SW 1271 (cell line): Measurements from ENCODE around the gene TRABD2B.

Source experiments
- DNase-seq, 2 experiments: peaks; one replicate each; lab custom pipeline; 2025; lab: John Stamatoyannopoulos, UW

The TRABD2B gene

GRCh38 chr1:48021792-48022191, 24.6 kb upstream of the TRABD2B start:
- no peak for DNase-seq

GRCh38 chr1:48019714-48020315, 22.6 kb upstream of the TRABD2B start:
- no peak for DNase-seq

GRCh38 chr1:48018799-48019198, 21.6 kb upstream of the TRABD2B start:
- no peak for DNase-seq

GRCh38 chr1:48017716-48018115, 20.5 kb upstream of the TRABD2B start:
- no peak for DNase-seq

GRCh38 chr1:48016515-48016914, 19.3 kb upstream of the TRABD2B start:
- no peak for DNase-seq

GRCh38 chr1:48013270-48013669, 16.1 kb upstream of the TRABD2B start:
- DNase-seq: no peak

- DNase-seq: no peak
Measured at GRCh38 chr1:48007047-48007446, 9.9 kb upstream of the TRABD2B start.

GRCh38 chr1:48006264-48006663, 9.1 kb upstream of the TRABD2B start:
- no peak for DNase-seq

- no peak for DNase-seq
Measured at GRCh38 chr1:48005253-48006117, 8.3 kb upstream of the TRABD2B start.

- no peak for DNase-seq
Measured at GRCh38 chr1:48003741-48004531, 6.8 kb upstream of the TRABD2B start.

GRCh38 chr1:48002142-48002541, 5.0 kb upstream of the TRABD2B start:
- no peak for DNase-seq

GRCh38 chr1:48001696-48002095, 4.5 kb upstream of the TRABD2B start:
- no peak for DNase-seq

- DNase-seq: no peak
Measured at GRCh38 chr1:48000883-48001282, 3.7 kb upstream of the TRABD2B start.

- DNase-seq: no peak
Measured at GRCh38 chr1:47999097-47999496, 1.9 kb upstream of the TRABD2B start.

- no peak for DNase-seq
Measured at GRCh38 chr1:47998396-47998990, 1.3 kb upstream of the TRABD2B start.

- DNase-seq: no peak
Measured at GRCh38 chr1:47996406-47997226, 569 bp downstream of the TRABD2B start.

GRCh38 chr1:47996060-47996405, 1.2 kb downstream of the TRABD2B start:
- DNase-seq: no peak

GRCh38 chr1:47995306-47996050, 1.7 kb downstream of the TRABD2B start:
- no peak for DNase-seq

GRCh38 chr1:47993881-47994625, 3.1 kb downstream of the TRABD2B start:
- no peak for DNase-seq

- no peak for DNase-seq
Measured at GRCh38 chr1:47993416-47993740, 3.8 kb downstream of the TRABD2B start.
